ENCODE results near the gene DPH7.

DNA sequence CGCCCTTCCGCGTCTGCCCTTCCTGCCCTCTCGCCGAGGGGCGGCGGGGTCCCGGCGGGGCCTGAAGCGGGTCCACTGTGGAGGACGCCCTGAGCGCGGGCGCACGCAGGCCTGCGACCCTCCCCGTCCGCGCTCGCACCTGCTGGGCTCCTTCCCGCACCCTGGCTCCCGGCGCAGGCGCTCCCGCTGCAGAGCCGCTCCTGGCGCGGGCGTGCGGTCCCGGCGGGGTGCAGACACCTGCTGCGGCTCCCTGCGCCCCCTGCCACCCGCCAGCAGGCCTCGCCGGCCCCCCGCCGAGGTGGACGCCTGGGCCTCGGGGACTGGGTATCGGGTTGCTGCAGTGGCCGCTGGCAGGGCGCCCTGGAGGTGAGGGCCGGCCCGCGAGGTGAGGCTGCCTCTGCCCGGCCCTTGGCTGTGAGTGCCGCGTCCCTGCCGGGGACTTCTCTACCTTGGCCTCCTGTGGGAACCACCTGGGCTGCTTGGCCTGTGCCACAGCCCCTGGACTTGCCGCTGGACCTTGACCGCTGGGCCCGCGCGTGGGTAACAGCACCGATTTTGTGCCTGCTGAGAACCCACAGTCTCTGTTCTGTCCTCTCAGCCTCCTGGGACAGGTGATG is 27.4 kb upstream of the DPH7 start:
- TF ChIP-seq CTCF (IDR thresholded peaks at IDR 0.05; ENCODE audit: insufficient read depth, low read depth, low read length): no peak
- TF ChIP-seq EZH2 (IDR thresholded peaks at IDR 0.05; ENCODE audit: insufficient read depth, low read length): no peak
